ENCODE data around the gene ARMH4.

The ARMH4 gene

DNA sequence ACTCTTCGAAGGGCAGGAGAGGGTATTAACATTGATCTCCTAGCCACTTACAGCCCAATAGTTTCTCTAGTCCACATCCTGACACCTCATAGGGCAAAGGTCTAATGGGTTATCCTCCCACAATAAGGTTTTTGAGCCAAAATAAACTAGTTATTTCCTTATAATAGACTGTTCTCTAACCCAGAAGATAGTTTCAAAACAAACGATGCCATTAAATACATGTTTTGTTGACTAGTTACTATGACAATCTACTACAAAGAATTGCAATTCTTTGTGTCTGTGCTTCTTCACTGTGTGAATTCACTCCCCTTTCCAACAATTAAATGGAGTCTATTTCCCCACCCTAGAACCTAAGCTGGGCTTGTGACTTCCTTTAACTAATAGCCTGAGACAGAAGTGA is 41.5 kb upstream of the ARMH4 start:
- TF ChIP-seq, protein P1, sequence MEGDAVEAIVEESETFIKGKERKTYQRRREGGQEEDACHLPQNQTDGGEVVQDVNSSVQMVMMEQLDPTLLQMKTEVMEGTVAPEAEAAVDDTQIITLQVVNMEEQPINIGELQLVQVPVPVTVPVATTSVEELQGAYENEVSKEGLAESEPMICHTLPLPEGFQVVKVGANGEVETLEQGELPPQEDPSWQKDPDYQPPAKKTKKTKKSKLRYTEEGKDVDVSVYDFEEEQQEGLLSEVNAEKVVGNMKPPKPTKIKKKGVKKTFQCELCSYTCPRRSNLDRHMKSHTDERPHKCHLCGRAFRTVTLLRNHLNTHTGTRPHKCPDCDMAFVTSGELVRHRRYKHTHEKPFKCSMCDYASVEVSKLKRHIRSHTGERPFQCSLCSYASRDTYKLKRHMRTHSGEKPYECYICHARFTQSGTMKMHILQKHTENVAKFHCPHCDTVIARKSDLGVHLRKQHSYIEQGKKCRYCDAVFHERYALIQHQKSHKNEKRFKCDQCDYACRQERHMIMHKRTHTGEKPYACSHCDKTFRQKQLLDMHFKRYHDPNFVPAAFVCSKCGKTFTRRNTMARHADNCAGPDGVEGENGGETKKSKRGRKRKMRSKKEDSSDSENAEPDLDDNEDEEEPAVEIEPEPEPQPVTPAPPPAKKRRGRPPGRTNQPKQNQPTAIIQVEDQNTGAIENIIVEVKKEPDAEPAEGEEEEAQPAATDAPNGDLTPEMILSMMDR (IDR thresholded peaks at IDR 0.05; ENCODE audit: insufficient read depth, low read depth, low read length, missing control alignments): no peak
- no peak overlapping the region for H3K4me3 ChIP-seq (ENCODE audit: low read depth, low read length)
- DNase-seq (ENCODE audit: low read depth): no peak

DNA sequence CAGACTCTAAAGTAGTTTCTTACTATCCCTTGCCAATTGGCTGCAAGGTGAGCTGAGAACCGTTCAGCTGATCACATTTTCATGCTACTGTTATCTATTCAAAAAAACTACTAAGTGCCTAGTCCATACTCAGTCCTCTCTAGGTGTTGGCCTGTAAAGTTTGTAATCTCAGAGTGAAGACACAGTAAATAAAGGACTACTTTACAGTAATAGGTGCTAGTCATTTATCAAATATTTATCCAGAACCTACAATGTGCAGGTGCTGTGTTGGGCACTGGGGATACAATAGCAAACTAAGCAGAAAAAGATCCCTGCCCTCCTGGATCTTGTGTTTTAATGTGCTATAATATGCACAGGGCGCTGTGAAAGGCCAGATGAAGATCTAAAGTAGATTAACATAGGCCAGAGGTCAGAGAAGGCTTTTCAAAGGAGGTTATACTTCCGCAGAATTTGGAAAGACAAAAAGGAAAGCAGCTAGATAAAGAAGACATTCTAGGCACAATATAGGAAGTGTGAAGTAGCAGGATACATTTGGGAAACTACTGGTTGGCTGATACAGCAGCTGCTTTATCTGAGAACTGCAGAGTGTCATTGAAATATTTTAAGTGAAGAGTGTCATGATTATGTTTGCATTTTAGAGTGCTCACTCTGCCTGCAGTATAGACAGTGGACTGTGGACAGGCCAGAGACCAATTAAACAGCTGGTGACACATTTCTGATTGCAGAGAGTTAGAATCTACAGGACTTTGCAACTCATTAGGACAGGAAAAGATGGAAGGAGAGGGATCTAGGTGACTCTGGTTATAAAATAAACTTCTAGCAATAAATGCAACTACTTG is 40.0 kb upstream of the ARMH4 start:
- no peak for DNase-seq (ENCODE audit: low read depth)
- no peak overlapping the region for H3K4me3 ChIP-seq (ENCODE audit: low read depth, low read length)
- TF ChIP-seq, protein P1 (IDR thresholded peaks at IDR 0.05; ENCODE audit: insufficient read depth, low read depth, low read length, missing control alignments): no peak

DNA sequence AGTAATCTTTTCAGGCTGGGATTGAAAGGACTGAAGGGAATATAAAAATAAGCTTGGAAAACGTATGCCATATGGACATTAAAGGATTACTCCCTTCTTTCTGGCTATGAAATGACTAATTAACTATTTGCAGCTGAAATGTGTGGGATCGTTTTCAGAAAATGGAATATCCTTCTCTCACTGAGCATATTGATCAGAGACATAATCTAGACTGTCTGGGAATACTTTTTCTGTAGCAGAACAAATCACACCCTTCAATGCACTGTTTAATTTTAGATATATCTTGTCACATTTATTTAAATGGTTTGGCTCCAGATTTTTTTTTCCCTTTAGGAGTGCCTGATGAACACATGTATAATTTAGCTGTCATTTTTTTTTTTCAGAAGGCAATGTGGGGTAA is 37.2 kb upstream of the ARMH4 start:
- TF ChIP-seq, protein P1 (IDR thresholded peaks at IDR 0.05; ENCODE audit: insufficient read depth, low read depth, low read length, missing control alignments): no peak
- no peak for DNase-seq (ENCODE audit: low read depth)
- H3K4me3 ChIP-seq (ENCODE audit: low read depth, low read length): no peak overlapping the region

DNA sequence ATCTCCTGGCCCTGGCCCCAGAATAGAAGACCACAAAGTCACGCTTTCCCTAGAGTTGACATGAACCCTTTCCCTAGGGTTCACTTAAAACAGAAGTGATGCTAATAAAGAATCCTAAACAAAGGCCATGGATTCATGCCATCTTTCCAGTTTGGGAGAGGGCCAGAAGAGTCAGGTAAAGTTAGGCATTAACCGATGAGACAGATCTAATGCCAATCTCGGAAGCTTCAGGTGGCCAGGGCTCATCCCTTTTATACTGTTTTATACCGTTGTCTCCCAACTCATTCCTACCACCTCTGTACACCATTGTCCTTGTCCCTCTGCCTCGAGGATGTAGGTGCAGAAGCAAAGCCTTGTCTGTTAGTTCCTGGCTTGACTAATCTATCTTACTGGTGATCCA is 25.1 kb upstream of the ARMH4 start:
- no peak for DNase-seq (ENCODE audit: low read depth)
- TF ChIP-seq, protein P1 (IDR thresholded peaks at IDR 0.05; ENCODE audit: insufficient read depth, low read depth, low read length, missing control alignments): no peak
- no peak overlapping the region for H3K4me3 ChIP-seq (ENCODE audit: low read depth, low read length)

DNA sequence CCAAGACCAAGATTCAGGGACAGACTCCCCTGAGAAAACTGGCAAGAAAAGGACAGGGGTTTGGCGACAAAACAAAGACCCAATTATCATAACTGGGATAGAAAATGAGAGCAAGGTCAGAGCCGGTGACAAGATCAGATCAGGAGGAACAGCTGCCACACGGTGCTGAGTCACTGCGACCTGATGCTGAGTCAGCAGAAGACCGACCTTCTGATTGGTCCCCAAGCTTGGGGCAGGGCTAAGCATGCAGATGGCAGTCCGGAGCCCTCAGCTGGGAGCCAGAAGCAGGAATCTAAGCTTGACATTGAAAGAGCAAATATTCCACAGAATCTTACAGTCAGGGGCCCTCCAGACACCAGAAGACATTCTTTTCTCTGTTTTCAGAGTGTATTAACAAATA is 19.1 kb upstream of the ARMH4 start:
- TF ChIP-seq, protein P1 (IDR thresholded peaks at IDR 0.05; ENCODE audit: insufficient read depth, low read depth, low read length, missing control alignments): no peak
- peak; percentile 85 for DNase-seq (ENCODE audit: low read depth)
- no peak overlapping the region for H3K4me3 ChIP-seq (ENCODE audit: low read depth, low read length)

DNA sequence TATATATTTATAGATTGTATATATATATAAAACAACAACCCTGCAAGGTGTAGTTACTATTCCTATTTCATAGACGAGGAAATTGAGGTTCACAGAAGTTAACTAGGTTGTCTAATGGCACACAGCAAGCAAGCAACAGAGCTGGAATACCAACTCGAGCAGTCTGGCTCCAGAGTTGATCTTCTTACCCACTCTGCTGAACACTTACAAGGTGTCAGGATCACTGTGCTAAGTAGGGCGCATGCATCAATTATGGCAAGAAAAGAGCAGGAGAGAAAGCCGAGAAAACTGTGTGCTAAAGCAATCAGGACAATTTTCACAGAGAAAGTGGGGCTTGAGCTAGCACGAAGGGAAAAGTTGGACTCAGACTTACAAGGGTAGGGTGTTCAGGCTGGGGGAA is 15.9 kb upstream of the ARMH4 start:
- DNase-seq (ENCODE audit: low read depth): no peak
- TF ChIP-seq, protein P1 (IDR thresholded peaks at IDR 0.05; ENCODE audit: insufficient read depth, low read depth, low read length, missing control alignments): no peak

DNA sequence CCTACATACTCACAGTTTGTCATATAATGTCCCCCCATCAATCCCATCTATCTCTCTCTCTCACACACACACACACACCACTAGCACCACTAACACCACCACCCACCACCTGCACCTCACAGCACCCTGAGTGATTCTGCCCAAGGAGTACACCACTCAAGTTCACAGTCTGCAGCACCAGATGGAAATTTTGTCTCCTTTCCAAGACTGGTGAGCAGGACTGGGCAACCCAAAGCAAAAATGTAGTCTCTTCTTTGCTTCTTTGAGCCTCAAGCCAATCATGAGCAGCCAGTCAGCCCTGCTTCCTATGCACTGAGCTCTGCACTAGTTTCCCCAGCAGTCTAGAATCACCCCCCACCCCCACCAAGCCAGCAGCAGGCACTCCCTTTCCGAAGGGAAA is 15.0 kb upstream of the ARMH4 start:
- TF ChIP-seq, protein P1 (IDR thresholded peaks at IDR 0.05; ENCODE audit: insufficient read depth, low read depth, low read length, missing control alignments): no peak
- DNase-seq (ENCODE audit: low read depth): no peak
- no peak overlapping the region for H3K4me3 ChIP-seq (ENCODE audit: low read depth, low read length)

More for the DNA sequence above, 15.9 kb upstream of the ARMH4 start:
- no peak overlapping the region for H3K4me3 ChIP-seq (ENCODE audit: low read depth, low read length)
